Fibroblast of lung (primary cell): ENCODE data around the gene STXBP2. TPM values are rescaled to one million over a fixed set of nuclear protein-coding genes. Genes with fewer than 3 reads are reported as not detected.
"Not testable (repeated sequence)": the region's sequence is repeated elsewhere in the genome, so short reads cannot be mapped to it uniquely, and the experiment has no call there.

Experiments
- DNase-seq, 2 donors: peaks; one replicate each; pipeline versions ENCODE4 v3.0.0 to v3.0.0-alpha.2; 2010; ENCODE audit warnings: low read depth in 2 of 2
- H2AFZ ChIP-seq: 2 replicates; pipeline ENCODE4 v1.5.1; 2012; ENCODE audit warnings: low read length, control low read depth, inconsistent platforms
- H3K27ac ChIP-seq: 2 replicates; pipeline ENCODE4 v1.5.1; 2011; ENCODE audit warnings: low read length, control low read depth; ENCODE audit not compliant: insufficient read depth
- H3K27me3 ChIP-seq: 2 replicates; pipeline ENCODE4 v1.5.1; 2011; ENCODE audit warnings: mild to moderate bottlenecking, low read length; ENCODE audit not compliant: control insufficient read depth, insufficient read depth
- H3K36me3 ChIP-seq: 2 replicates; pipeline ENCODE4 v1.5.1; 2011; ENCODE audit warnings: low read length; ENCODE audit not compliant: control insufficient read depth, insufficient read depth
- H3K4me1 ChIP-seq: 2 replicates; pipeline ENCODE4 v1.5.1; 2011; ENCODE audit warnings: low read length; ENCODE audit not compliant: control insufficient read depth, insufficient read depth; ENCODE audit errors: extremely low read depth
- H3K4me2 ChIP-seq: 2 replicates; pipeline ENCODE4 v1.5.1; 2011; ENCODE audit warnings: low read length, control low read depth; ENCODE audit not compliant: insufficient read depth; ENCODE audit errors: extremely low read depth
- H3K4me3 ChIP-seq, 4 experiments: fragments of 200-600 bp in 1 of 4; sonication (generic) in 1 of 4; replicated peaks in 1 of 4; 2 replicates each; pipeline ENCODE4 v1.5.1; 2011 to 2016; ENCODE audit warnings: low read length in 4 of 4, low read depth in 3 of 4, mild to moderate bottlenecking in 3 of 4, control low read depth in 2 of 4, inconsistent platforms in 1 of 4, mixed read lengths in 1 of 4; ENCODE audit not compliant: insufficient read depth in 1 of 4; ENCODE audit errors: control extremely low read depth in 1 of 4
- H3K79me2 ChIP-seq: 2 replicates; pipeline ENCODE4 v1.5.1; 2012; ENCODE audit warnings: mild to moderate bottlenecking, low read length, inconsistent platforms; ENCODE audit not compliant: control insufficient read depth, insufficient read depth
- H3K9ac ChIP-seq: 2 replicates; pipeline ENCODE4 v1.5.1; 2011; ENCODE audit warnings: mild to moderate bottlenecking, low read length, control low read depth; ENCODE audit not compliant: insufficient read depth
- H3K9me3 ChIP-seq: 2 replicates; pipeline ENCODE4 v1.5.1; 2012; ENCODE audit warnings: low read depth, low read length; ENCODE audit not compliant: control insufficient read depth, insufficient read depth
- H4K20me1 ChIP-seq: 2 replicates; pipeline ENCODE4 v1.5.1; 2011; ENCODE audit warnings: low read length; ENCODE audit not compliant: control insufficient read depth, insufficient read depth; ENCODE audit errors: extremely low read depth
- CTCF ChIP-seq, 2 donors: IDR thresholded peaks in 1 of 2; conservative IDR thresholded peaks in 1 of 2; 1 replicate in 1 of 2; 2 replicates in 1 of 2; pipeline ENCODE4 v1.5.1; 2011 to 2012; ENCODE audit warnings: low read length in 2 of 2, control low read depth in 1 of 2, inconsistent platforms in 1 of 2, low read depth in 1 of 2, mild to moderate bottlenecking in 1 of 2
- EZH2 ChIP-seq: IDR thresholded peaks from 2 replicates; pipeline ENCODE4 v1.5.1; 2012; ENCODE audit warnings: low read length, control low read depth, mild to moderate bottlenecking; ENCODE audit errors: missing control alignments
- polyA plus RNA-seq, 2 donors: library from polyadenylated mRNA; depleted of rRNA in 1 of 2; stranded (reverse) in 1 of 2; unstranded in 1 of 2; fragments of >200 nt; gene quantifications; 2 replicates each; pipeline ENCODE4 v1.2.1, GENCODE V29; 2011 to 2012; ENCODE audit warnings: missing spikeins in 1 of 2
- total RNA-seq: library from RNA; depleted of rRNA; stranded (reverse); fragments of >200 nt; gene quantifications from 2 replicates; pipeline ENCODE4 v1.2.1, GENCODE V29; 2014

STXBP2 gene
- total and polyA plus RNA-seq, 2 donors (not counting 1 experiment from before 2014, with no cell fraction given), result 4.6 TPM

- Histone ChIP-seq H3K36me3 (no peaks in the 10 kb centered on the region), H3K27me3 (no peaks in the 10 kb centered on the region), H3K9ac (no peak overlapping the region), H3K9me3 (no peaks in the 10 kb centered on the region), H3K79me2 (no peaks in the 10 kb centered on the region), H3K27ac (no peak overlapping the region), H2AFZ (no peak overlapping the region), H3K4me2 (no peak overlapping the region), H3K4me3 (no peak overlapping the region), H3K4me1 (no peaks in the 10 kb centered on the region), H4K20me1 (no peaks in the 10 kb centered on the region)
- TF ChIP-seq EZH2 (no peak), CTCF (conservative IDR thresholded peaks at IDR 0.05 in 1 of 2, IDR thresholded peaks at IDR 0.05 in 1 of 2; ENCODE audit: low read depth in 1 of 2, low read length in 2 of 2) (no peak)
- no peak for DNase-seq
These were observed 5.6 kb downstream of the STXBP2 start for GRCh38 chr19:7642295-7643030.

- TF ChIP-seq CTCF (conservative IDR thresholded peaks at IDR 0.05 in 1 of 2, IDR thresholded peaks at IDR 0.05 in 1 of 2; ENCODE audit: low read depth in 1 of 2, low read length in 2 of 2), result no peak
- no peak for TF ChIP-seq EZH2
- Histone ChIP-seq H3K9ac (no peak overlapping the region), H3K36me3 (no peaks in the 10 kb centered on the region), H3K27ac (no peak overlapping the region), H3K4me2 (no peak overlapping the region), H3K9me3 (no peaks in the 10 kb centered on the region), H3K4me3 (no peak overlapping the region), H4K20me1 (no peaks in the 10 kb centered on the region), H2AFZ (no peak overlapping the region), H3K4me1 (no peaks in the 10 kb centered on the region), H3K79me2 (no peaks in the 10 kb centered on the region), H3K27me3 (no peaks in the 10 kb centered on the region)
- DNase-seq, result no peak
These were observed 6.1 kb downstream of the STXBP2 start for GRCh38 chr19:7643031-7643415.

- H3K36me3 ChIP-seq, DNase-seq: not testable (repeated sequence)
These were observed 7.0 kb downstream of the STXBP2 start for GRCh38 chr19:7643629-7644549.

More at GRCh38 chr19:7643629-7644549, 7.0 kb downstream of the STXBP2 start:
- H2AFZ ChIP-seq, H3K4me2 ChIP-seq, H3K4me1 ChIP-seq, H3K4me3 ChIP-seq, H3K27me3 ChIP-seq, H4K20me1 ChIP-seq, H3K9ac ChIP-seq, H3K79me2 ChIP-seq, H3K9me3 ChIP-seq, H3K27ac ChIP-seq: not testable (repeated sequence)
